K562 (cell line): Measurements from ENCODE around the gene POP7. TPM values are rescaled to one million over a fixed set of nuclear protein-coding genes. Genes with fewer than 3 reads are reported as not detected.

Experiments
- CC2D1A ChIP-seq: fragments of 450-650 bp; IDR thresholded peaks from 2 replicates; pipeline ENCODE4 v1.6.1; 2017; ENCODE audit warnings: mild to moderate bottlenecking
- CREBBP ChIP-seq: IDR thresholded peaks from one replicate; pipeline ENCODE4 v1.6.1; 2012; ENCODE audit warnings: low read depth, mild to moderate bottlenecking, control low read depth, inconsistent platforms, low read length
- ETV1 ChIP-seq: fragments of 450-650 bp; conservative IDR thresholded peaks from 2 replicates; pipeline ENCODE4 v1.6.1; 2016; ENCODE audit warnings: missing genetic modification characterization, control low read depth, low read depth, missing compliant biosample characterization
- GATA2 ChIP-seq: sonication (generic); formaldehyde crosslinking; IDR thresholded peaks from 2 replicates; pipeline ENCODE4 v1.4.0; 2020; ENCODE audit warnings: mild to moderate bottlenecking, missing genetic modification reagents
- HMGN3 ChIP-seq: IDR thresholded peaks from 2 replicates; pipeline ENCODE4 v1.6.1; 2011; ENCODE audit warnings: borderline replicate concordance, low read depth, mild to moderate bottlenecking, mixed read lengths, low read length; ENCODE audit not compliant: insufficient read length; ENCODE audit errors: extremely low read depth
- NFIC ChIP-seq: fragments of 450-650 bp; IDR thresholded peaks from 2 replicates; pipeline ENCODE4 v1.6.1; 2017; ENCODE audit warnings: mild to moderate bottlenecking, inconsistent platforms
- PCBP1 ChIP-seq: fragments of 200-400 bp; formaldehyde crosslinking; IDR thresholded peaks from 2 replicates; pipeline ENCODE4 v1.6.1; 2018; ENCODE audit warnings: mild to moderate bottlenecking, low read depth, low read length; ENCODE audit not compliant: poor library complexity, severe bottlenecking
- RBM34 ChIP-seq: fragments of 200-400 bp; formaldehyde crosslinking; IDR thresholded peaks from 2 replicates; pipeline ENCODE4 v1.6.1; 2018; ENCODE audit warnings: low read length, borderline replicate concordance; ENCODE audit not compliant: insufficient read depth
- SP1 ChIP-seq: sonication (generic); formaldehyde crosslinking; IDR thresholded peaks from 2 replicates; pipeline ENCODE4 v1.8.1; 2022; ENCODE audit warnings: mild to moderate bottlenecking, missing genetic modification reagents
- ZKSCAN3 ChIP-seq: fragments of 250-450 bp; sonication (Bioruptor Pico); IDR thresholded peaks from 2 replicates; pipeline ENCODE4 v1.4.0; 2020
- ZNF124 ChIP-seq: sonication (generic); formaldehyde crosslinking; IDR thresholded peaks from 2 replicates; pipeline ENCODE4 v1.8.1; 2022; ENCODE audit warnings: missing genetic modification reagents
- ZNF232 ChIP-seq: sonication (generic); formaldehyde crosslinking; IDR thresholded peaks from 2 replicates; pipeline ENCODE4 v1.8.0; 2022; ENCODE audit warnings: mild to moderate bottlenecking, missing genetic modification reagents
- ZNF644 ChIP-seq: fragments of 200-800 bp; sonication (Bioruptor generic); IDR thresholded peaks from 2 replicates; pipeline ENCODE4 v1.6.1; 2016; ENCODE audit warnings: low read depth, missing genetic modification characterization, missing compliant biosample characterization
- polyA plus RNA-seq, 8 experiments: library from polyadenylated mRNA; depleted of rRNA in 4 of 8; stranded (reverse) in 5 of 8; unstranded in 3 of 8; fragments of >200 nt; fragmentation: Nextera tagmentation in 2 of 8; fragmentation: Illumina TruSeq in 1 of 8; extraction: Ambion mirVana in 2 of 8; extraction: Trizol in 1 of 8; gene quantifications; 2 replicates each; pipeline versions ENCODE4 v1.2.1 to v1.2.3, GENCODE V29; 2011 to 2014; ENCODE audit warnings: inconsistent platforms in 1 of 8, missing spikeins in 1 of 8
- total RNA-seq, 7 experiments: library from RNA; depleted of rRNA in 6 of 7; stranded (reverse); fragments of >200 nt in 6 of 7; fragmentation: Illumina TruSeq in 2 of 7; extraction: Trizol in 2 of 7; gene quantifications; 2 replicates each; pipeline versions ENCODE4 v1.2.1 to v1.2.3, GENCODE V29; 2011 to 2021; ENCODE audit warnings: low replicate concordance in 1 of 7
- TF ChIP-seq, protein P1 (sequence below): sonication (generic); formaldehyde crosslinking; IDR thresholded peaks from 2 replicates; pipeline ENCODE4 v1.8.1; 2023; ENCODE audit warnings: mild to moderate bottlenecking, missing genetic modification reagents, moderate library complexity
- TF ChIP-seq, protein P2 (sequence below): sonication (generic); formaldehyde crosslinking; IDR thresholded peaks from 2 replicates; pipeline ENCODE4 v1.9.0; 2022; ENCODE audit warnings: mild to moderate bottlenecking, missing genetic modification reagents
- TF ChIP-seq, protein P3 (sequence below), 2 experiments: IDR thresholded peaks; 2 replicates each; pipeline ENCODE4 v1.6.1; 2011; ENCODE audit warnings: borderline replicate concordance in 1 of 2, control low read depth in 1 of 2, low read depth in 1 of 2, low read length in 1 of 2, mild to moderate bottlenecking in 1 of 2, mixed read lengths in 1 of 2, moderate library complexity in 1 of 2; ENCODE audit not compliant: insufficient read depth in 1 of 2, insufficient read length in 1 of 2, poor library complexity in 1 of 2, severe bottlenecking in 1 of 2; ENCODE audit errors: extremely low read depth in 1 of 2

POP7 gene
- total and polyA plus RNA-seq, 9 of the 15 experiments (the other 6 are each of a cell fraction or from before 2014, with no cell fraction given): 11.5 to 163 (median 68.9) TPM

DNA sequence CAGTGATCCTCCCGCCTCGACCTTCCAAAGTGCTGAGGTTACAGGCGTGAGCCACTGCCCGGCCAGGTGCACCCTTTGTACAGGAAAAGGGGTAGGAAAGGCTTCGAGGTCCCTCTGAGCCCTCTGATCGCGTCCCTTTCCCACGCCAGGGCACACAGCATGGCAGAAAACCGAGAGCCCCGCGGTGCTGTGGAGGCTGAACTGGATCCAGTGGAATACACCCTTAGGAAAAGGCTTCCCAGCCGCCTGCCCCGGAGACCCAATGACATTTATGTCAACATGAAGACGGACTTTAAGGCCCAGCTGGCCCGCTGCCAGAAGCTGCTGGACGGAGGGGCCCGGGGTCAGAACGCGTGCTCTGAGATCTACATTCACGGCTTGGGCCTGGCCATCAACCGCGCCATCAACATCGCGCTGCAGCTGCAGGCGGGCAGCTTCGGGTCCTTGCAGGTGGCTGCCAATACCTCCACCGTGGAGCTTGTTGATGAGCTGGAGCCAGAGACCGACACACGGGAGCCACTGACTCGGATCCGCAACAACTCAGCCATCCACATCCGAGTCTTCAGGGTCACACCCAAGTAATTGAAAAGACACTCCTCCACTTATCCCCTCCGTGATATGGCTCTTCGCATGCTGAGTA, 871 bp downstream of the POP7 start (continued):
- no peak for TF ChIP-seq RBM34
- TF ChIP-seq ZNF124 (CRISPR knock-in tag): no peak
- no peak for TF ChIP-seq ZKSCAN3 (CRISPR knock-in tag)
- no peak for TF ChIP-seq SP1 (CRISPR knock-in tag)
- TF ChIP-seq HMGN3: peak; percentile 18
- no peak for TF ChIP-seq CREBBP
- TF ChIP-seq, protein P1, sequence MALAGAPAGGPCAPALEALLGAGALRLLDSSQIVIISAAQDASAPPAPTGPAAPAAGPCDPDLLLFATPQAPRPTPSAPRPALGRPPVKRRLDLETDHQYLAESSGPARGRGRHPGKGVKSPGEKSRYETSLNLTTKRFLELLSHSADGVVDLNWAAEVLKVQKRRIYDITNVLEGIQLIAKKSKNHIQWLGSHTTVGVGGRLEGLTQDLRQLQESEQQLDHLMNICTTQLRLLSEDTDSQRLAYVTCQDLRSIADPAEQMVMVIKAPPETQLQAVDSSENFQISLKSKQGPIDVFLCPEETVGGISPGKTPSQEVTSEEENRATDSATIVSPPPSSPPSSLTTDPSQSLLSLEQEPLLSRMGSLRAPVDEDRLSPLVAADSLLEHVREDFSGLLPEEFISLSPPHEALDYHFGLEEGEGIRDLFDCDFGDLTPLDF (CRISPR knock-in tag): 0 out of 2 replicates have a peak, but pooled peaks have one; percentile 58
- TF ChIP-seq ZNF644 (tag): no peak
- no peak for TF ChIP-seq GATA2 (CRISPR knock-in tag)
- TF ChIP-seq, protein P2, sequence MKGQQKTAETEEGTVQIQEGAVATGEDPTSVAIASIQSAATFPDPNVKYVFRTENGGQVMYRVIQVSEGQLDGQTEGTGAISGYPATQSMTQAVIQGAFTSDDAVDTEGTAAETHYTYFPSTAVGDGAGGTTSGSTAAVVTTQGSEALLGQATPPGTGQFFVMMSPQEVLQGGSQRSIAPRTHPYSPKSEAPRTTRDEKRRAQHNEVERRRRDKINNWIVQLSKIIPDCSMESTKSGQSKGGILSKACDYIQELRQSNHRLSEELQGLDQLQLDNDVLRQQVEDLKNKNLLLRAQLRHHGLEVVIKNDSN (CRISPR knock-in tag): 0 out of 2 replicates have a peak, but pooled peaks have one; percentile 20
- 0 out of 2 replicates have a peak, but pooled peaks have one; percentile 27 for TF ChIP-seq ZNF232 (CRISPR knock-in tag)
- TF ChIP-seq, protein P3, sequence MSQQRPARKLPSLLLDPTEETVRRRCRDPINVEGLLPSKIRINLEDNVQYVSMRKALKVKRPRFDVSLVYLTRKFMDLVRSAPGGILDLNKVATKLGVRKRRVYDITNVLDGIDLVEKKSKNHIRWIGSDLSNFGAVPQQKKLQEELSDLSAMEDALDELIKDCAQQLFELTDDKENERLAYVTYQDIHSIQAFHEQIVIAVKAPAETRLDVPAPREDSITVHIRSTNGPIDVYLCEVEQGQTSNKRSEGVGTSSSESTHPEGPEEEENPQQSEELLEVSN (IDR thresholded peaks at IDR 0.05; ENCODE audit: borderline replicate concordance in 1 of 2, extremely low read depth in 1 of 2, insufficient read depth in 1 of 2, insufficient read length in 1 of 2, low read depth in 1 of 2, low read length in 1 of 2, poor library complexity in 1 of 2, severe bottlenecking in 1 of 2): peak in 1 of 2 experiments; percentile 52
- TF ChIP-seq ETV1 (tag): no peak
- TF ChIP-seq CC2D1A: no peak
- no peak for TF ChIP-seq PCBP1
- TF ChIP-seq NFIC: peak; percentile 99
- TF ChIP-seq, all 486 proteins: peak for 37
